Stimulated activated CD8-positive, alpha-beta memory T cell treated with anti-CD3 and anti-CD28 coated beads, Interleukin-15, amount 100 ng/mL, for 4 hours (primary cell): Measurements from ENCODE around the gene PSME2.

Experiments used
- DNase-seq, 2 donors: peaks; one replicate each; pipeline ENCODE4 v3.0.0-alpha.2; 2020; ENCODE audit warnings: low read depth in 2 of 2

The PSME2 gene

DNA sequence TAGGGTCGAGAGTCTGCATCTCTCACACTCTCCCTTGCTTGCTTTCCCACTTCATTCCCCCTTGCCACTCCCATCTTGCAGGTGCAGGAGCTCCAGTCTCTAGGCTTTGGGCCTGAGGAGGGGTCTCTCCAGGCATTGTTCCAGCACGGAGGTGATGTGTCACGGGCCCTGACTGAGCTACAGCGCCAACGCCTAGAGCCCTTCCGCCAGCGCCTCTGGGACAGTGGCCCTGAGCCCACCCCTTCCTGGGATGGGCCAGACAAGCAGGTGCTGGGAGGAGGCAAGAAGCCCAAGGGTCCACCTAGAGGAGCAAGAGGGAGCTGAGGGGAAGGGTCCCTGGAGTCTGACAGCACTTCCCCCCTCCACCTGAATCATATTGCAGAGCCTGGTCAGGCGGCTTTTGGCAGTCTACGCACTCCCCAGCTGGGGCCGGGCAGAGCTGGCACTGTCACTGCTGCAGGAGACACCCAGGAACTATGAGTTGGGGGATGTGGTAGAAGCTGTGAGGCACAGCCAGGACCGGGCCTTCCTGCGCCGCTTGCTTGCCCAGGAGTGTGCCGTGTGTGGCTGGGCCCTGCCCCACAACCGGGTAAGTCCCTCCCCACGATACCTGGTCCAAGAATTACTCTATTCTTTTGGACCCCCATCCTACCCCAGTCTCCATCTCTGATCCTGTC is 5.1 kb upstream of the PSME2 start:
- DNase-seq = no peak

GRCh38 chr14:24150993-24151392 is 4.6 kb upstream of the PSME2 start:
- no peak for DNase-seq

DNA sequence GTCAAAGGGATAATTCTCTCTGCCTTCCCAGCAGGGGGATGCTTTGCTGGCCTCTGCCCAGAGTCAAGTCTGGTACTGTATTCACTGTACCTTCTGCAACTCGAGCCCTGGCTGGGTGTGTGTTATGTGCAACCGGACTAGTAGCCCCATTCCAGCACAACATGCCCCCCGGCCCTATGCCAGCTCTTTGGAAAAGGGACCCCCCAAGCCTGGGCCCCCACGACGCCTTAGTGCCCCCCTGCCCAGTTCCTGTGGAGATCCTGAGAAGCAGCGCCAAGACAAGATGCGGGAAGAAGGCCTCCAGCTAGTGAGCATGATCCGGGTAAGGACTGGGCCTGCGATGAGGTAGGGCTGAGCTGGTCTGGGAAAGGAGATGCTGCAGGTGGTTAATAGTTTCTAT is 4.2 kb upstream of the PSME2 start:
- DNase-seq = no peak

DNA sequence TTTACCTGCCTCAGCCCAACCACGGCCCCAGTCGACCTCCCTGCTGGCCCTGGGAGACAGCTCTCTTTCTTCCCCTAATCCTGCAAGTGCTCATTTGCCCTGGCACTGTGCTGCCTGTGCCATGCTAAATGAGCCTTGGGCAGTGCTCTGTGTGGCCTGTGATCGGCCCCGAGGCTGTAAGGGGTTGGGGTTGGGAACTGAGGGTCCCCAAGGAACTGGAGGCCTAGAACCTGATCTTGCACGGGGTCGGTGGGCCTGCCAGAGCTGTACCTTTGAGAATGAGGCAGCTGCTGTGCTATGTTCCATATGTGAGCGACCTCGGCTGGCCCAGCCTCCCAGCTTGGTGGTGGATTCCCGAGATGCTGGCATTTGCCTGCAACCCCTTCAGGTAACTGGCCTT is 3.7 kb upstream of the PSME2 start:
- no peak for DNase-seq

DNA sequence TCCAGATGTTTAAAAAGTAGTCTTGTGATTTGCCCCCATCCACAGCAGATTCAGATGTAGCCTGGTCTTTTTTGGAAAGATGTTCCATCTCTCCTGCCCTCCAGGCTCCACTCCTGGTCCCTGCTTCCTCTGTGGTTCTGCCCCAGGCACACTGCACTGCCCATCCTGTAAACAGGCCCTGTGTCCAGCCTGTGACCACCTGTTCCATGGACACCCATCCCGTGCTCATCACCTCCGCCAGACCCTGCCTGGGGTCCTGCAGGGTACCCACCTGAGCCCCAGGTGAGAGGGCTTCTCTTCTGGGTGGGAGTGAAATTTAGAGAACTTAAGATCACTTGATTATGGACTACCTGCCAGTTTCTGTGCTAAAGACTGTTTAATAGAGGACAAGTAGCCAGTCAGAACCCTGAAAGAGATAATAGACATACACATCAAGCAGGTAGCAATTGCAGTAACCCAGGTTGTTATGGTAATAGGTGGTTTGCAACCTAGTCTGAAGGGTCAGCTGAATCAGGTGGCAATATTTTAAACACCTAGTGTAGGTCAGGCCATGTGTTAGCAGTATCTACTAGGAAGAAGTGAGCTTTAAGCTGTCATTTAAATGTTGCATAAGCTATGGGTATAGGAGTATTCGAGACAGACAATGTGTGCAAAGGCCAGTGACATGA is 3.0 kb upstream of the PSME2 start:
- DNase-seq = no peak

DNA sequence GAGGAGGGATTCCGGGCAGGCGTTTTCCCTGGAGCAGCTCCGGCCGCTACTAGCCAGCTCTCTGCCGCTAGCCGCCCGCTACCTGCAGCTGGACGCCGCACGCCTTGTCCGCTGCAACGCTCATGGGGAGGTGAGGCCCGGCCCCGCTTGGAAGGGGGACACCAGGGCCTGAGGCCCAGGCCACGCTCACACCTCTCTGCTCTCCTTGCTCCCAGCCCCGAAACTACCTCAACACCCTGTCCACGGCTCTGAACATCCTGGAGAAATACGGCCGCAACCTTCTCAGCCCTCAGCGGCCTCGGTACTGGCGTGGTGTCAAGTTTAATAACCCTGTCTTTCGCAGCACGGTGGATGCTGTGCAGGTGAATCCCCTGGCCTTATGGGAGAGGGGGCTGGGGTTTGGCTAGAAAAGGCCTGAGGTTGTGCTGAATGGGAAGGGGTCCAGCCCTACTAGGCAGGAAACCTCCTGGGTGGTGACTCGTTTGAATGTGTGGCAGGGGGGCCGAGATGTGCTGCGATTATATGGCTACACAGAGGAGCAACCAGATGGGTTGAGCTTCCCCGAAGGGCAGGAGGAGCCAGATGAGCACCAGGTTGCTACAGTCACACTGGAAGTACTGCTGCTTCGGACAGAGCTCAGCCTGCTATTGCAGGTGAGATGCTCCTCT is 1.5 kb upstream of the PSME2 start:
- no peak for DNase-seq

- DNase-seq = peak; percentile 92 to 97
These were observed 759 bp upstream of the PSME2 start, which contains the start of gene RNF31 for GRCh38 chr14:24146978-24147760. Gene RNF31, plus strand, starts transcription at chr14:24147498. Its CDS starts 201 bp downstream, at chr14:24147699.

- DNase-seq = no peak
These were observed 539 bp downstream of the PSME2 start for GRCh38 chr14:24145690-24146452.

- no peak for DNase-seq
These were observed 1.2 kb downstream of the PSME2 start for GRCh38 chr14:24145219-24145618.

DNA sequence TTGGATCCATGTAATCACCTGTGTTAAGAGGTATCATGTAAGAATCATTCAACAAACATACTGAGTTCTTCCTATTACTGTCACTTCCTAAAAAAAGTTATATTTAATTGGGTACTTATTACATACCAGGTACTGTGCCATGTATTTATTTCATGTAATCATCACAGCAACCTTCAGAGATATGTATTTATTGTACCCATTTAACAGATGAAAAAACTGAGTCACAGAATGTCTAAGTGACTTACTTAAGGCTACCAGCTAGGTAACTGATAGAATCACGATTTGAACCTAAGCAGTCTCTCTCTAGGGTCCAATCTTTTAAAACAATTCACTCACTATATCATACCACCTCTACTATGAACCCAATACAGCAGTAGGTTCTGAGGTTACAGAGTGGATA is 2.0 kb downstream of the PSME2 start:
- DNase-seq = no peak

DNA sequence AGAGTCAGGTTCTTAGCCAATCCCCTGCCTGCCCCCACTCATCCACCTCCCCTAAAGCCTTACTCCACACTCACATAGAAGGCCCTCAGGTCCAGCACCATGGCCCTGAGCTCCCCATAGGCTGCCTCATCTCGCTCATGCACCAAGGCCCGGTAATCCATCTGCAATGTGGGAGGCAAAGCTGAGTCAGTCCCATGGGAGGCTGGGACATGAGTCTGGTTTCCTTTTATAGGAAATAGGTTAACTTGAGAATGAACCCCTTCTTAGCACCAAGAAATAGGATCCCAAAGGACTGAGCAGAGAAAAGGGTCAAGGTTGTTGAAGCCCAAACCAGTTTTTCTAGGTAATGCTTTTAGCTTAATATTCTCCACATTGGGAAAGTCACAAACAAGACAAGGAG is 2.9 kb downstream of the PSME2 start:
- DNase-seq = no peak

DNA sequence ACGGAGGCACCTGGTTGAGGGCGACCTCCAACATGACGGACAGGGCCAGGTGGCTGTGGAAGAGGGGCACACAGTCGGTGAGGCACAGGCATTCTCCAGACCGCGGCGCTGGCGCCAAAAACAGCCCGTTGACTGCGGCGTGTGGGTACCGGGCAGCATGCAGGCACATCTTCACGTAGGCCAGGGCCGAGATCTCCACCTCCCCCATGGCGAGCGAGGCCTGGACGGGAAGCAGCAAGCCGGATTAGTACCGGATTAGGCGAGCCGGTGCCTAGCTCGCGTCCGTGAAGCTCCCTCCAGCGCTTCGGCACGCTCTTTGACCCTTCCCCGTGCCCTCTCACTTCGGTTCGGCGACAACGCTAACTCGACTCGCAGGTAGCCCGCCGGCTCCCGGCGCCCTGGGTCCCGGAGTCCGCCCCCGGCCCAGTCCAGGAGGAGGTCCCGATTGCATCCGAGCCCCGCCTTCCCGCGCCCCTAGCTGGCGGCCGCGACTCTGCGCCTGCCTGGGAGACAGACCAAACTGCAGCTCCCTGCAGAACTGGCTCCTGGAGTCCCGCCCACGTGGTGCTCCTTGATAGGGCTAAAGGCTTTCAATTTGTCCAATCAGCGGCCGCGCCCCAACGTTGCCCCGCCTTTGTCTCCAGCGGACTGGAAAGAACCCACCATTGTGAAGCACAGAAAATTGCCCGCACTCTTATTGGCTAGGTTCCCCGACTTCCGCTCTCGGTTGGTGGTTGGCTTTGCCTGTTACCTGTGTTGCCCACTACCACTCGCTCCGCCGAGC is 5.1 kb downstream of the PSME2 start, which contains the start of gene EMC9:
Gene EMC9, minus strand, starts transcription at position 495 of the 784 bp plus-strand sequence. Its CDS starts 287 bp downstream, at position 208.
- peak; percentile 97 to 99 for DNase-seq

DNA sequence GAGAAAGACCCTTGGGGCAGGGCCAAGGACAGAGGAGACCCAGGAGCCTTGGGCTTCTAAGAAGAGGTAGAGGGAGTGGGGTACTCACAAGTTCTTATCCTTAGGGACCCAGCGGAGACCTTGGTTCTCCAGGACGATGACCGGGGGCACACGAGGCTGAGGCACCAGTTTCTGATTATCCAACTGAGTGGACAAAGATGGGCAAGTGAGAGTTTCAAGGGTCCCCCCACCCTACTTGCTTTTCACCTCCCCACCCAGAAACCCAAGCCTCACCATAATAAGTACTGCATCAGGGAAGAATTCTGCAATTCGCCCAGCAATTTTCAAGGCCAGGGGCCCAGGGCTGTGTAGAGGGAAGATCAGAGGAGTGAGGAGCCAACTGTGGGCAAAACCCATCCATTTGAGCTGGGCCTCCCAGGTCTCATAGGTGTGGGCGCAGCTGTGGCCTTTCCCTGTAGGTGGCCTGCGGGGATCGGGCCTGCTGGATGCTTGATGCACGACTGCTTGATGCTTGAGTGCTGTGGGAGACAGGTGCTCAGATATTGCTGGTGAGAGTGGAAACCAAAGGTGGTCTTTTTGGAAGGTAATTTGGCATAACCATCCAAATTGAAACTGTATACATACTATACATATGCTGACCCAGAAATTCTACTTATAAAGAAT is 7.0 kb downstream of the PSME2 start:
- DNase-seq = no peak

GRCh38 chr14:24138396-24139271 is 7.8 kb downstream of the PSME2 start:
- no peak for DNase-seq

- DNase-seq = no peak
These were observed 8.6 kb downstream of the PSME2 start for GRCh38 chr14:24137529-24138395.

GRCh38 chr14:24136684-24137528 is 9.5 kb downstream of the PSME2 start:
- DNase-seq = no peak
